Smooth muscle cell (in vitro differentiated cells): Measurements from ENCODE around the gene PCSK5. TPM values are rescaled to one million over a fixed set of nuclear protein-coding genes. Genes with fewer than 3 reads are reported as not detected.

Experiments used
- DNase-seq: peaks from one replicate; lab custom pipeline; 2025; ENCODE audit not compliant: unreplicated experiment; lab: John Stamatoyannopoulos, UW
- H2AFZ ChIP-seq: fragments of 200-600 bp; sonication (generic); 2 replicates; pipeline ENCODE4 v1.6.0; 2016; ENCODE audit warnings: antibody characterized with exemption, low read depth, mild to moderate bottlenecking
- H3F3A ChIP-seq: fragments of 200-600 bp; sonication (generic); 2 replicates; pipeline ENCODE4 v1.6.0; 2017; ENCODE audit warnings: antibody characterized with exemption, low read depth
- H3K27ac ChIP-seq: fragments of 200-600 bp; sonication (generic); 2 replicates; pipeline ENCODE4 v1.5.1; 2016; ENCODE audit warnings: low read depth, mild to moderate bottlenecking
- H3K27me3 ChIP-seq: fragments of 200-600 bp; sonication (generic); 2 replicates; pipeline ENCODE4 v1.6.1; 2016; ENCODE audit warnings: low read depth, mild to moderate bottlenecking
- H3K36me3 ChIP-seq: fragments of 200-600 bp; sonication (generic); 2 replicates; pipeline ENCODE4 v1.5.1; 2016; ENCODE audit warnings: low read depth
- H3K4me1 ChIP-seq: fragments of 200-600 bp; sonication (generic); 2 replicates; pipeline ENCODE4 v1.5.1; 2016; ENCODE audit warnings: low read depth
- H3K4me2 ChIP-seq: fragments of 200-600 bp; sonication (generic); 2 replicates; pipeline ENCODE4 v1.6.0; 2016; ENCODE audit warnings: mild to moderate bottlenecking
- H3K4me3 ChIP-seq: fragments of 200-600 bp; sonication (generic); 2 replicates; pipeline ENCODE4 v1.5.1; 2016; ENCODE audit warnings: mild to moderate bottlenecking
- H3K79me2 ChIP-seq: fragments of 200-600 bp; sonication (generic); 2 replicates; pipeline ENCODE4 v1.6.0; 2016; ENCODE audit warnings: low read depth, mild to moderate bottlenecking
- H3K9ac ChIP-seq: fragments of 200-600 bp; sonication (generic); 2 replicates; pipeline ENCODE4 v1.6.0; 2016; ENCODE audit warnings: low read depth
- H3K9me3 ChIP-seq: fragments of 200-600 bp; sonication (generic); replicated peaks from 2 replicates; pipeline ENCODE4 v1.5.1; 2016; ENCODE audit warnings: low read depth
- H4K20me1 ChIP-seq: fragments of 200-600 bp; sonication (generic); 2 replicates; pipeline ENCODE4 v1.6.0; 2016; ENCODE audit warnings: low read depth
- WGBS: methylation state at CpG from one replicate; pipeline ENCODE4 v1.1.7; 2016; ENCODE audit warnings: low lambda C conversion rate; 5-methylcytosine and 5-hydroxymethylcytosine counted together
- polyA plus RNA-seq: library from polyadenylated mRNA; unstranded; fragments of >200 nt; fragmentation: Nextera tagmentation; extraction: Ambion mirVana; gene quantifications from 2 replicates; pipeline ENCODE4 v1.2.1, GENCODE V29; 2016
- total RNA-seq: library from RNA; depleted of rRNA; stranded (reverse); fragments of >200 nt; gene quantifications from 2 replicates; pipeline ENCODE4 v1.2.3, GENCODE V29; 2014
- TF ChIP-seq, protein P1 (sequence below): fragments of 200-600 bp; sonication (generic); IDR thresholded peaks from 2 replicates; pipeline ENCODE4 v1.5.1; 2017; ENCODE audit warnings: borderline replicate concordance, mild to moderate bottlenecking, antibody characterized with exemption; ENCODE audit not compliant: insufficient read depth, poor library complexity, severe bottlenecking

Gene PCSK5
- total and polyA plus RNA-seq, 2 experiments from 2014 or later, result 2.3 to 2.8 TPM

DNA sequence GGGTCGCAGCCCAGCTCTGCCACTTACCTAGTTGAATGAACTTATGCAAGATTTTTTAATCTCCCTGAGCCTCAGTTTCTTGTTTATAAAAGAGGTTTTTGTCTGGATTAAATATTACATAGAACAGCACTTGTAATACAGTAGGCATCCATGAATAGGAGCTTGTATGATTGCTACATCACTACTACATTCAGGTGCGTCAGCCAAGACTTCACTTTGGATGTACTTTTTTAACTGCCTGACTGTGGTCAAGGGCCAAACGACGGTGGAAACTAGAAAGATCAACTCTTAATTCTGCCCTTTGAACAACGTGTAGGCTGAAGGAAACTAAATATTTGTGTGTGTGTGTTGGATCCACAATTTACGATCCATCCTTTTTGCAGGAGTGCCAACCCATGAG lies 330.9 kb downstream of the PCSK5 start:
- no peak overlapping the region for H2AFZ ChIP-seq
- no peak for DNase-seq
- H3K36me3 ChIP-seq, result no peaks in the 10 kb centered on the region
- H3K4me1 ChIP-seq, result peaks cover 9% of the 10 kb centered on the region
- 87% methylated on average over 6 of the region's 6 CpGs for WGBS
- H3K9me3 ChIP-seq, result no peaks in the 10 kb centered on the region
- no peaks in the 10 kb centered on the region for H3K79me2 ChIP-seq
- no peak overlapping the region for H3K4me3 ChIP-seq
- no peak overlapping the region for H3K9ac ChIP-seq
- TF ChIP-seq, protein P1, sequence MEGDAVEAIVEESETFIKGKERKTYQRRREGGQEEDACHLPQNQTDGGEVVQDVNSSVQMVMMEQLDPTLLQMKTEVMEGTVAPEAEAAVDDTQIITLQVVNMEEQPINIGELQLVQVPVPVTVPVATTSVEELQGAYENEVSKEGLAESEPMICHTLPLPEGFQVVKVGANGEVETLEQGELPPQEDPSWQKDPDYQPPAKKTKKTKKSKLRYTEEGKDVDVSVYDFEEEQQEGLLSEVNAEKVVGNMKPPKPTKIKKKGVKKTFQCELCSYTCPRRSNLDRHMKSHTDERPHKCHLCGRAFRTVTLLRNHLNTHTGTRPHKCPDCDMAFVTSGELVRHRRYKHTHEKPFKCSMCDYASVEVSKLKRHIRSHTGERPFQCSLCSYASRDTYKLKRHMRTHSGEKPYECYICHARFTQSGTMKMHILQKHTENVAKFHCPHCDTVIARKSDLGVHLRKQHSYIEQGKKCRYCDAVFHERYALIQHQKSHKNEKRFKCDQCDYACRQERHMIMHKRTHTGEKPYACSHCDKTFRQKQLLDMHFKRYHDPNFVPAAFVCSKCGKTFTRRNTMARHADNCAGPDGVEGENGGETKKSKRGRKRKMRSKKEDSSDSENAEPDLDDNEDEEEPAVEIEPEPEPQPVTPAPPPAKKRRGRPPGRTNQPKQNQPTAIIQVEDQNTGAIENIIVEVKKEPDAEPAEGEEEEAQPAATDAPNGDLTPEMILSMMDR, result no peak
- H3K27me3 ChIP-seq, result no peaks in the 10 kb centered on the region
- H3K27ac ChIP-seq, result no peak overlapping the region
- H3K4me2 ChIP-seq, result no peak overlapping the region
- no peaks in the 10 kb centered on the region for H3F3A ChIP-seq
- H4K20me1 ChIP-seq, result no peaks in the 10 kb centered on the region

- H3K79me2 ChIP-seq, result no peaks in the 10 kb centered on the region
- no peaks in the 10 kb centered on the region for H3K9me3 ChIP-seq
- no peak overlapping the region for H3K9ac ChIP-seq
- no peak overlapping the region for H3K4me2 ChIP-seq
- H3K27me3 ChIP-seq, result no peaks in the 10 kb centered on the region
- H4K20me1 ChIP-seq, result no peaks in the 10 kb centered on the region
- H2AFZ ChIP-seq, result no peak overlapping the region
- H3K36me3 ChIP-seq, result no peaks in the 10 kb centered on the region
- 54% methylated on average over 3 of the region's 3 CpGs for WGBS
- H3K4me1 ChIP-seq, result peaks cover 6% of the 10 kb centered on the region
- TF ChIP-seq, protein P1, result no peak
- no peak overlapping the region for H3K27ac ChIP-seq
- no peak overlapping the region for H3K4me3 ChIP-seq
- no peak for DNase-seq
- H3F3A ChIP-seq, result no peaks in the 10 kb centered on the region
Measured at GRCh38 chr9:76223749-76224340, 333.4 kb downstream of the PCSK5 start.

- H3K4me3 ChIP-seq, result no peak overlapping the region
- no peak overlapping the region for H3K27ac ChIP-seq
- TF ChIP-seq, protein P1, result no peak
- H4K20me1 ChIP-seq, result no peaks in the 10 kb centered on the region
- WGBS, result 70% methylated on average over 2 of the region's 2 CpGs
- H3K9me3 ChIP-seq, result no peaks in the 10 kb centered on the region
- no peak for DNase-seq
- no peaks in the 10 kb centered on the region for H3K27me3 ChIP-seq
- no peak overlapping the region for H3K9ac ChIP-seq
- H3K79me2 ChIP-seq, result no peaks in the 10 kb centered on the region
- H3K36me3 ChIP-seq, result no peaks in the 10 kb centered on the region
- no peak overlapping the region for H2AFZ ChIP-seq
- H3K4me2 ChIP-seq, result no peak overlapping the region
- H3F3A ChIP-seq, result no peaks in the 10 kb centered on the region
- H3K4me1 ChIP-seq, result no peaks in the 10 kb centered on the region
Measured at GRCh38 chr9:76227156-76227555, 336.7 kb downstream of the PCSK5 start.

DNA sequence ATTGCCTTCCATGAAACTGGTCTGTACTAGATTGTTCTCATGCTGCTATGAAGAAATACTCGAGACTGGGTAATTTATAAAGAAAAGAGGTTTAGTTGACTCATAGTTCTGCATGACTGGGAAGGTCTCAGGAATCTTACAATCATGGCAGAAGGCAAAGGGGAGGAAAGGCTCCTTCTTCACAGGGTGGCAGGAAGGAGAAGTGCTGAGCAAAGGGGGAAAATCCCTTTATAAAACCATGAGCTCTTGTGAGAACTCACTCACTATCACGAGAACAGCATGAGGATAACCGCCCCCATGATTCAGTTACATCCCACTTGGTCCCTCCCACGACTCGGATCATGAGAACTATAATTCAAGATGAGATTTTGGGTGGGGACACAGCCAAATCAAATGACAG lies 340.5 kb downstream of the PCSK5 start:
- no peak for DNase-seq

More for the DNA sequence above, 340.5 kb downstream of the PCSK5 start:
- no peak overlapping the region for H2AFZ ChIP-seq
- H4K20me1 ChIP-seq, result no peaks in the 10 kb centered on the region
- no peaks in the 10 kb centered on the region for H3K4me1 ChIP-seq
- no peaks in the 10 kb centered on the region for H3K79me2 ChIP-seq
- H3K9me3 ChIP-seq, result no peaks in the 10 kb centered on the region
- no peak overlapping the region for H3K4me2 ChIP-seq
- no peaks in the 10 kb centered on the region for H3K36me3 ChIP-seq
- no peak overlapping the region for H3K27ac ChIP-seq
- H3K27me3 ChIP-seq, result peaks cover 7% of the 10 kb centered on the region
- H3K9ac ChIP-seq, result no peak overlapping the region
- H3F3A ChIP-seq, result no peaks in the 10 kb centered on the region
- no peak overlapping the region for H3K4me3 ChIP-seq
- TF ChIP-seq, protein P1, result no peak
- 80% methylated on average over 5 of the region's 5 CpGs for WGBS
